Measurements from ENCODE around the gene PRTFDC1.

DNA sequence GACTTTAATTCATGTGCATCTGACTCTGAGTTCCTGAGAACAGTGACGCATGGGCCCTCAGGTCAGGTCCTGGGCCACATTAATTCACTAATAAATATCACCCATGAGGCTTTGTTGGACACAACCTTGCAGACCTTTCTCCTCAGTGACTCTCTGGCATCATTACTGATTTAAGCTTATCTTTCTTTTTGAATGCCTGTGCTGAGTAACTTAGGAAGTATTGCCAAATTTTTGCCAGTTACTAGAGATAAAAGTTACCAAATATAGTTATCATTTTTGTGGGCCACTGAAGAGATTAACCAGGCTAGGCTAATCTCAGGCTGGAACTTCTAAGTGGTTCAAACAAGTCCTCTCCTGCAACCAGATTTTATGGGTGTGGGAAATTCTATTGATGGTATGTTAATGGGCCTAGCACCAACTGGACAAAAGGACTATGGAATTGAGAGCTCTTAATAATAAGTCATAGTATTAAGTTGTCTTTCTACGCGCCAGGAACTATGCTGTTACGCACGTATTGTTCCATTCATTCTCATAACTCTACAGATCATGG is 28.8 kb upstream of the PRTFDC1 start:
- TF ChIP-seq, protein P1, sequence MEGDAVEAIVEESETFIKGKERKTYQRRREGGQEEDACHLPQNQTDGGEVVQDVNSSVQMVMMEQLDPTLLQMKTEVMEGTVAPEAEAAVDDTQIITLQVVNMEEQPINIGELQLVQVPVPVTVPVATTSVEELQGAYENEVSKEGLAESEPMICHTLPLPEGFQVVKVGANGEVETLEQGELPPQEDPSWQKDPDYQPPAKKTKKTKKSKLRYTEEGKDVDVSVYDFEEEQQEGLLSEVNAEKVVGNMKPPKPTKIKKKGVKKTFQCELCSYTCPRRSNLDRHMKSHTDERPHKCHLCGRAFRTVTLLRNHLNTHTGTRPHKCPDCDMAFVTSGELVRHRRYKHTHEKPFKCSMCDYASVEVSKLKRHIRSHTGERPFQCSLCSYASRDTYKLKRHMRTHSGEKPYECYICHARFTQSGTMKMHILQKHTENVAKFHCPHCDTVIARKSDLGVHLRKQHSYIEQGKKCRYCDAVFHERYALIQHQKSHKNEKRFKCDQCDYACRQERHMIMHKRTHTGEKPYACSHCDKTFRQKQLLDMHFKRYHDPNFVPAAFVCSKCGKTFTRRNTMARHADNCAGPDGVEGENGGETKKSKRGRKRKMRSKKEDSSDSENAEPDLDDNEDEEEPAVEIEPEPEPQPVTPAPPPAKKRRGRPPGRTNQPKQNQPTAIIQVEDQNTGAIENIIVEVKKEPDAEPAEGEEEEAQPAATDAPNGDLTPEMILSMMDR (IDR thresholded peaks at IDR 0.05): no peak
- no peak for TF ChIP-seq POLR2A (IDR thresholded peaks at IDR 0.05)

Data from heart left ventricle (tissue), 13 donors.